ENCODE results near the gene TDP1. TPM values are rescaled to one million over a fixed set of nuclear protein-coding genes. Genes with fewer than 3 reads are reported as not detected.

Gene TDP1
- total RNA-seq = 13.2 and 13.5 TPM in 2 replicates

GRCh38 chr14:89955745-89956660 lies at the start of gene TDP1:
TSS of gene TDP1 (plus strand) at chr14:89955927. CDS start at chr14:89963115, 7,188 bp downstream.

DNA sequence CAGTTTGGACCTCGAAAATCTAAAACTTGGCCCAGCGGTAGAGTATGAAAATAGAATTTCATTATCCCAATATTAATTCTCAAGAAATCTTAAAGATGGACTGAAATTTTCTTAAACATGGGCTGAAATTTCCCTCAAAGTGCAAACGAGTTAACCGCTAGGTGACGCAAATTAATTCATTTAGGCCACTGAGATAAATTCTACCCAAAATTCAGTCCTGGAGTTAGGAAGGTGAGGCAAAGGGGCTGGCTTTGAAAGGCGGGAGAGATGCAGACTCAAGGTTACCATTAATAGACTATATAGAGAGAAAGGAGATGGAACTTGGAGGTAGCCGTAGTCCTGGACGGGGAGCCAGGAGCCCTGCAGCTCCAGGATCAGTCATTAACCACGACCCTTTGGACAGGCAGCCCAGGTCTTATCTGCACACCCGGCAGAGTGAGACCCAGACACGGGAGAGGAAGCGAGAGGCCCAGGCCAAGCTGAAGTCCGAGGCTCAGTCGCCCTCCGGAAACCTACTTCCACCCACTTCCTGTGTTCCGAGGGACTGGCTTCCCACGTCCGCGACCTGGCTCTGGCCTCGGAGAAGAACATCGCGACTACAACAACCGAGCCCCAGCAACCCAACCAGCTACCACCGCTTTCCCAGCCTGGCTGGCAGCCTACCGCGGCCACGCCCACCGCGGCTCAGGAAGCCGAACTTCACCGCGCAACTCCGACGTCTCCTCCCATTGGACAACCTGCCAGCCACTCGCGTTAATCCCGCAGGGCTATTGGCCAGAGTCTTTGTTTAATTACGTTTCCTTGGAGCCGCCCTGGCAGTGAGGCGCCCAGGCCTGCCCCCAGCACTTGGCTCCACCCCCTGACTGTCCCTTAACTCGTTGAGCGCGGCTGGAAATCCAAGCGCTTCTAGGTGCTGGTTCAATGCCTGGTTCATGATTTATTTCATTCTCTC lies 1.4 kb upstream of the TDP1 start, which contains the start of gene EFCAB11:
TSS of gene EFCAB11 (minus strand) at position 661 of the 952 bp plus-strand sequence. CDS start at position 591, 70 bp downstream.

DNA sequence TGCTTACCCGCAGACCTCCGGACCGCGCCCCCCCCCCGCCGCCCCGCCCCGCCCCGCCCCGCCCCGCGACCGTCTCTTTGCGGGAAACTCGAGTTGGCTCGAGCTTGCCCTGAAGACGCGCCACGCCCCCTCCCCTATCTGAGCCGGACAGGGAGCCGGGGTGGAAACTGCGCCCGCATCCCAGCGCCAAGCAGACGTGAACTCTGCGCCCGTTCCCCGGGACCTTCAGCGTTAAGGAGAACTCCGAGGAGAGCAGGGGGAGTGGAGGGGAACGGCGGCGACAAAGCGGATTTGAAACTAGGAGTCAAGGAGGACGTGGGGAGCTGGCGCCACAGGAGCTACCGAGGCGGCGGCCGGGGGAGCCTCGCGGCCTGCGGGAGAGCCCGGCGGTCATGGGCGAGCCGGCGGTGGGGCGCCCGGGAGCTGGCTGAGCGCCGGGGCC lies 106.0 kb downstream of the TDP1 start, which contains the start of gene KCNK13:
TSS of gene KCNK13 (plus strand) at position 310 of the 442 bp plus-strand sequence. CDS start 212 bp downstream, outside the sequence.

Other genes starting within 250 kb of the TDP1 start
- gene EFCAB11, start 1.2 kb upstream of the TDP1 start, total RNA-seq = 6.7 and 9.9 TPM in 2 replicates
- gene KCNK13, start 106.1 kb downstream of the TDP1 start, total RNA-seq = not detected in 2 replicates